Peyer's patch (tissue), 4 donors: Measurements from ENCODE around the gene ETNK1. TPM values are rescaled to one million over a fixed set of nuclear protein-coding genes. Genes with fewer than 3 reads are reported as not detected.

Experiments
- DNase-seq, 3 donors: peaks; one replicate each; pipeline ENCODE4 v3.0.0-alpha.2; 2017 to 2019
- H3K27ac ChIP-seq, 4 donors: fragments of 200-600 bp; sonication (generic); one replicate each; pipeline ENCODE4 v1.5.1; 2016 to 2019
- H3K27me3 ChIP-seq, 2 donors: fragments of 200-600 bp; sonication (generic); one replicate each; pipeline ENCODE4 v1.5.1; 2019
- H3K36me3 ChIP-seq, 3 donors: fragments of 200-600 bp; sonication (generic); one replicate each; pipeline ENCODE4 v1.5.1; 2016 to 2019
- H3K4me1 ChIP-seq, 4 donors: fragments of 200-600 bp; sonication (generic); one replicate each; pipeline ENCODE4 v1.5.1; 2016 to 2019
- H3K4me3 ChIP-seq, 4 donors: fragments of 200-600 bp; sonication (generic); 1 replicate in 3 of 4; 2 replicates in 1 of 4; pipeline ENCODE4 v1.5.1; 2016 to 2019; ENCODE audit warnings: mild to moderate bottlenecking in 1 of 4
- H3K9me3 ChIP-seq, 4 donors: fragments of 200-600 bp; sonication (generic); one replicate each; pipeline ENCODE4 v1.5.1; 2016 to 2019; ENCODE audit warnings: mild to moderate bottlenecking in 1 of 4
- CTCF ChIP-seq, 6 experiments: fragments of 450-650 bp in 4 of 6; fragments of 200-600 bp in 2 of 6; sonication (generic) in 1 of 6; IDR thresholded peaks; one replicate each; pipeline ENCODE4 v1.5.1; 2017 to 2019; ENCODE audit warnings: antibody characterized with exemption in 6 of 6, mild to moderate bottlenecking in 3 of 6, moderate library complexity in 1 of 6
- POLR2A ChIP-seq, 2 donors: fragments of 450-650 bp; IDR thresholded peaks; one replicate each; pipeline ENCODE4 v1.5.1; 2017; ENCODE audit warnings: antibody characterized with exemption in 2 of 2, mild to moderate bottlenecking in 2 of 2, moderate library complexity in 2 of 2
- total RNA-seq, 4 donors: library from RNA; depleted of rRNA; stranded (reverse); fragments of >200 nt; gene quantifications; one replicate each; pipeline ENCODE4 v1.1.0, GENCODE V29; 2016

Gene ETNK1
- total RNA-seq, 4 donors from 2014 or later = 48.5 to 73.3 (median 58.4) TPM

DNA sequence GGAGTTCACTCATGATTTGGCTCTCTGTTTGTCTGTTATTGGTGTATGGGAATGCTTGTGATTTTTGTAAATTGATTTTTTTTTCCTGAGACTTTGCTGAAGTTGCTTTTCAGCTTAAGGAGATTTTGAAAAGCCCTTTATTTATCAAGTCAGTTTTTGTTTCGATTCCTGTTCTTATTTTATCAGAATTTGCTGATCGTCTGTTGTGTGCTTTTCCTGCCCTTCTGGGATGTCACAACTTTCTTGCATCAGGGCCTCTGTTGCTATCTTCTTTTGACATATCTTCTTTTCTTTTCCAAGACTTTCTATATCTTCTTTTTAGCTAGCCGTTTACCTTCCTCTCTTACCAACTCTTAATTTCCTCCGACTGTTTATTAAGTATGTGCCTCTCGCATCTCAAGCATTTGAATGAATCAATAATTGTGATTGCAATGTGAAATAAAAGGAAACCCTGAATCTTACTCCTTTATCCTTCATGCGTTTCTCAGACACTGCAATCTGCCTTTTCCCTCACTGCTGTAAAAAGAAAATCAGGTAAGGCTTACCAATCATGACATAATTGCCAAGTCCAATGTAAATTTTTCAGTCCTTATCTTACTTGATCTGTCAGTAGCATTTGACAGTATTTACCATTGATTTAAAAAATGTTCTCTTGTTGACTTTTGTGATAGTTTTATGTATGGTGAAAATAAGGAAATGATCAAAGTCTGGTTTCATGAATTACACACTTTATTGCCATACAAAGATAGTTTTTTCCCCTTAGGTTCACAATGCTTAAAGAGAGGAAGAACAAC is 53.0 kb downstream of the ETNK1 start:
- no peak for DNase-seq
- no peak overlapping the region for H3K27ac ChIP-seq
- peaks cover 0 to 31% (median 0%) of the 10 kb centered on the region in 3 donors for H3K36me3 ChIP-seq

DNA sequence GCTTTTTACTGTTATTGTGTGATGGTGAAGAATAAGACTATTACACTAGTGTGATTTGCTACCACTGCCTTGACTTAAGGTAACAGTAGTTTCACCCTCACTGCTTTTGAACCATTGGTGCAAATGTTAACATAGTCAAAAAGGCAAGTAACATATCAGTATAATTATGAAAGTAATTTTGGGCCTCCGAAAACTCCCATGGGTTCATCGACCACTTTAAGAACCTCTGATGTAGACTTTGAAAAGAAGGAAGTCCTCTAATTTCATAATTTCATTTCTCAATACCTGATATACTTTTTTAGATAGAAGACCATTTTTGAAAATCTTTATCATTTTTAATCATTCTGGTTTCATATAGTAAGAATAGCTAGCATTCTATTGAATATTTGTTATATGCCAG is 57.7 kb downstream of the ETNK1 start:
- TF ChIP-seq POLR2A (IDR thresholded peaks at IDR 0.05) (no peak), CTCF (IDR thresholded peaks at IDR 0.05) (no peak)
- DNase-seq = no peak
- peaks cover 0 to 5% (median 0%) of the 10 kb centered on the region in 4 donors for H3K4me1 ChIP-seq
- no peaks in the 10 kb centered on the region for H3K27me3 ChIP-seq
- no peaks in the 10 kb centered on the region for H3K9me3 ChIP-seq
- H3K4me3 ChIP-seq = no peak overlapping the region
- H3K36me3 ChIP-seq = peaks cover 0 to 23% (median 0%) of the 10 kb centered on the region in 3 donors
- no peak overlapping the region for H3K27ac ChIP-seq

More for the DNA sequence above, 53.0 kb downstream of the ETNK1 start:
- H3K27me3 ChIP-seq = no peaks in the 10 kb centered on the region
- TF ChIP-seq POLR2A (IDR thresholded peaks at IDR 0.05) = no peak
- TF ChIP-seq CTCF (IDR thresholded peaks at IDR 0.05) = no peak
- H3K4me1 ChIP-seq = no peaks in the 10 kb centered on the region
- H3K4me3 ChIP-seq = no peak overlapping the region
- H3K9me3 ChIP-seq = no peaks in the 10 kb centered on the region

- DNase-seq = no peak
- Histone ChIP-seq H3K27me3 (no peaks in the 10 kb centered on the region), H3K4me1 (peaks cover 0 to 7% (median 0%) of the 10 kb centered on the region in 4 donors), H3K27ac (no peak overlapping the region), H3K9me3 (no peaks in the 10 kb centered on the region), H3K4me3 (no peak overlapping the region), H3K36me3 (peaks cover 0 to 23% (median 0%) of the 10 kb centered on the region in 3 donors)
- TF ChIP-seq POLR2A (IDR thresholded peaks at IDR 0.05) = no peak
- no peak for TF ChIP-seq CTCF (IDR thresholded peaks at IDR 0.05)
These were observed 58.2 kb downstream of the ETNK1 start for GRCh38 chr12:22683131-22683530.

DNA sequence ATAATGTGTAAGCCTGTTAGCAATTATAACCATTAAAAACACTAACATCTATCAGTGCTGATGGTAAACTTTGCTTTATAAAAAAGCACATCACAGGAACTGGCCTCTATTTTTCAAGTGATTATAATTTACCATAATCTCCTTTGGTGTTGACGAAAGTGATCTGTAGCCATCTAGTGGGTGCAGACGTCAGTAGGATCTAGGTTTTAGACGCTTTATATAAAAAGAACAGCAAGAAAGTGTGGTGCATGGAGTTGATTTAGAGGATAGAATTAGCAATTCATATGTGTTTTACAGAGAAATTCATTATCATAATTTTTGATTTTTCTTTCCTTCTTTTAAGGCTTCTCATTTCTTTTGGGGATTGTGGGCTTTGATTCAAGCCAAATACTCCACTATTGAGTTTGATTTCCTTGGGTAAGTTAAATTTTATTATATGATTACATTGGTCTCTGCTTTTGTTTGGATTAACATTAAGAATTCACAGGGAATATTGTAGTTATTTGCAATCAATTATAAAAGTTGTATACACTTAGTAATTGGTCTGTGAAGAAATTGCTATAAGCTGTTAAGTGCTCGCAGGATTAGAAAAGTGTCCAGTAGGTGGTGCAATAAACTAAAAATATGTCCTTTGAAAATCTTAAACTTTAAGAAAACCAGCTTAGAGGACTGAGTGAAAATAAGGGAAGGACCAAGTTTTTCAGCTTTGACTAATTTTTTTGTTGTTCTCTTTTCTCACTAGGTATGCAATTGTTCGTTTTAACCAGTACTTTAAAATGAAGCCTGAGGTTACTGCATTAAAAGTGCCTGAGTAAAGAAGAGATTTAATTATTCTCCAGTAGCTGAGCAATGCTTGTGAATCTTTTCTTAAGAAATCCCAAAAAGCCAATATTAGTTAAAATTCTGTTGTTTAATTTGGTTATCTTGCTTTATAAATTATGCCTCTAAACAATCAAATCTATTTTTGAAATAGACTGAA is 59.5 kb downstream of the ETNK1 start:
- Histone ChIP-seq H3K36me3 (peaks cover 0 to 13% (median 0%) of the 10 kb centered on the region in 3 donors), H3K9me3 (no peaks in the 10 kb centered on the region), H3K27me3 (no peaks in the 10 kb centered on the region), H3K27ac (no peak overlapping the region), H3K4me1 (peaks cover 0 to 7% (median 0%) of the 10 kb centered on the region in 4 donors), H3K4me3 (no peak overlapping the region)
- no peak for DNase-seq
- TF ChIP-seq POLR2A (IDR thresholded peaks at IDR 0.05) = no peak
- TF ChIP-seq CTCF (IDR thresholded peaks at IDR 0.05) = peak; percentile 8 to 54 (median 44)

DNA sequence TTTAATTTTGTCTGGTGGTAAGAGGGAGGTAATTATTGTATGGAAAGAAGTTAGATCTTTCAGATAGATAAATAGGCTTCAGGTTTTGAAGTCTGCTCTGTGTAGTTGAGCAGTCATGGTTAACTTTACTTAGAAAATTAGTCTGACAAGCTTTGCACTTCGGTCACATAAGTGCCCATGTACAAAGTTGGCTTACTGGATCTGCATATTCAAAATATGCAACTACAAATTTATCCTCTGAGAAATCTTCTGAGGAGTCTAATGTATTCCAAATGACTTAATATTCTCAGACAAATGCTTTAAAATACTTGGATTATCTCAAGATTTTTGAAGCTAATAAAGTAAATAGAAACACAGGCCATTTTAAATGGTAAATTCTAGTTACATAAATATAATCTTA is 61.2 kb downstream of the ETNK1 start:
- TF ChIP-seq POLR2A (IDR thresholded peaks at IDR 0.05) = no peak
- TF ChIP-seq CTCF (IDR thresholded peaks at IDR 0.05) = no peak
- H3K27ac ChIP-seq = no peak overlapping the region
- H3K9me3 ChIP-seq = no peaks in the 10 kb centered on the region
- H3K4me3 ChIP-seq = no peak overlapping the region
- H3K36me3 ChIP-seq = peaks cover 0 to 10% (median 0%) of the 10 kb centered on the region in 3 donors
- H3K27me3 ChIP-seq = no peaks in the 10 kb centered on the region
- peaks cover 0 to 7% (median 0%) of the 10 kb centered on the region in 4 donors for H3K4me1 ChIP-seq
- no peak for DNase-seq
